T-cell (primary cell): Measurements from ENCODE around the gene SLC7A10. TPM values are rescaled to one million over a fixed set of nuclear protein-coding genes. Genes with fewer than 3 reads are reported as not detected.

ENCODE experiments used
- ATAC-seq, 4 experiments: fragments of 200-7000 bp in 3 of 4; fragments of 150-1000 bp in 1 of 4; cut with Tn5 transposase; replicated peaks in 1 of 4; 1 replicate in 3 of 4; 2 replicates in 1 of 4; pipeline ENCODE4 v1.10.0; 2021; ENCODE audit warnings: moderate library complexity in 3 of 4, mild to moderate bottlenecking in 2 of 4, moderate number of reproducible peaks in 1 of 4
- CTCF ChIA-PET, 2 donors: fragments of 300-600 bp; sonication (Branson Sonifier 250); formaldehyde crosslinking; loops; one replicate each; lab custom pipeline; 2022; ENCODE audit warnings: antibody characterized with exemption in 2 of 2; lab: Charles Lee
- POLR2A ChIA-PET, 2 donors: fragments of 300-600 bp; sonication (Branson Sonifier 250); formaldehyde crosslinking; loops; one replicate each; lab custom pipeline; 2022; ENCODE audit warnings: antibody characterized with exemption in 2 of 2; lab: Charles Lee
- DNase-seq, 35 experiments: peaks; one replicate each; pipeline versions ENCODE4 v3.0.0 to v3.0.0-alpha.2; 2013 to 2023
- H3K27ac ChIP-seq: one replicate; pipeline ENCODE4 v1.5.1; 2013; ENCODE audit warnings: low read length
- H3K27me3 ChIP-seq, 2 experiments: replicated peaks in 1 of 2; 1 replicate in 1 of 2; 2 replicates in 1 of 2; pipeline versions ENCODE4 v1.6.1 to v1.7.0; 2013; ENCODE audit warnings: low read length in 1 of 2, mixed read lengths in 1 of 2; ENCODE audit not compliant: control insufficient read depth in 2 of 2, insufficient read depth in 2 of 2; ENCODE audit errors: extremely low read depth in 1 of 2
- H3K36me3 ChIP-seq, 2 donors: 1 replicate in 1 of 2; 2 replicates in 1 of 2; pipeline versions ENCODE4 v1.6.1 to v1.7.0; 2013; ENCODE audit warnings: low read length in 1 of 2; ENCODE audit not compliant: control insufficient read depth in 2 of 2, insufficient read depth in 1 of 2; ENCODE audit errors: extremely low read depth in 1 of 2
- H3K4me1 ChIP-seq, 2 experiments: 1 replicate in 1 of 2; 2 replicates in 1 of 2; pipeline versions ENCODE4 v1.6.1 to v1.7.0; 2013; ENCODE audit warnings: low read length in 2 of 2, mixed read lengths in 1 of 2; ENCODE audit not compliant: insufficient read depth in 2 of 2, control insufficient read depth in 1 of 2; ENCODE audit errors: extremely low read depth in 1 of 2
- H3K4me3 ChIP-seq, 2 donors: 1 replicate in 1 of 2; 2 replicates in 1 of 2; pipeline versions ENCODE4 v1.5.1 to v1.7.0; 2013; ENCODE audit warnings: mild to moderate bottlenecking in 2 of 2, low read length in 1 of 2, moderate library complexity in 1 of 2; ENCODE audit not compliant: control insufficient read depth in 1 of 2; ENCODE audit errors: extremely low read depth in 1 of 2
- H3K9me3 ChIP-seq: 2 replicates; pipeline ENCODE4 v1.7.0; 2013
- H3K27ac Mint-ChIP-seq, 2 donors: one replicate each; pipeline ENCODE4 v1.8.0; 2020 to 2021; ENCODE audit warnings: mild to moderate bottlenecking in 2 of 2, mixed read lengths in 2 of 2
- H3K27me3 Mint-ChIP-seq, 2 donors: one replicate each; pipeline ENCODE4 v1.8.0; 2021 to 2022; ENCODE audit warnings: mixed read lengths in 2 of 2
- H3K36me3 Mint-ChIP-seq: one replicate; pipeline ENCODE4 v1.8.0; 2021; ENCODE audit warnings: mixed read lengths
- H3K4me1 Mint-ChIP-seq, 3 donors: one replicate each; pipeline ENCODE4 v1.8.0; 2020 to 2022; ENCODE audit warnings: mixed read lengths in 3 of 3, mild to moderate bottlenecking in 1 of 3
- H3K4me3 Mint-ChIP-seq, 3 donors: one replicate each; pipeline ENCODE4 v1.8.0; 2020 to 2022; ENCODE audit warnings: mild to moderate bottlenecking in 3 of 3, mixed read lengths in 3 of 3, moderate library complexity in 3 of 3
- H3K9me3 Mint-ChIP-seq, 3 donors: one replicate each; pipeline ENCODE4 v1.8.0; 2020 to 2022; ENCODE audit warnings: mixed read lengths in 3 of 3
- WGBS: methylation state at CpG from one replicate; pipeline ENCODE4 v1.1.5; 2013; ENCODE audit warnings: missing lambda C conversion rate; ENCODE audit not compliant: insufficient coverage; 5-methylcytosine and 5-hydroxymethylcytosine counted together
- total RNA-seq, 35 experiments: library from RNA in 6 of 35; stranded (reverse) in 6 of 35; fragments of 120-200 nt in 1 of 35; gene quantifications; one replicate each; pipeline versions ENCODE4 v1.2.1 to v1.2.4 and lab custom pipeline; 2013 to 2026

The SLC7A10 gene
- total RNA-seq, 5 donors from 2014 or later (not counting 1 experiment from before 2014, with no cell fraction given), result not detected

GRCh38 chr19:33250500-33250899 lies 24.9 kb upstream of the SLC7A10 start:
- H3K27me3 Mint-ChIP-seq, result peaks cover 0 to 5% of the 10 kb centered on the region in 2 donors
- peaks cover 0 to 6% of the 10 kb centered on the region in 2 experiments for H3K4me1 ChIP-seq
- 91% methylated on average over 1 of the region's 1 CpG for WGBS
- DNase-seq (no peak), ATAC-seq (no peak)
- no peaks in the 10 kb centered on the region for H3K36me3 ChIP-seq
- H3K4me1 Mint-ChIP-seq, result no peaks in the 10 kb centered on the region
- no peak overlapping the region for H3K4me3 Mint-ChIP-seq
- H3K9me3 Mint-ChIP-seq, result no peaks in the 10 kb centered on the region
- H3K27me3 ChIP-seq, result peaks cover 0 to 38% of the 10 kb centered on the region in 2 experiments
- no peaks in the 10 kb centered on the region for H3K36me3 Mint-ChIP-seq
- H3K27ac Mint-ChIP-seq, result no peak overlapping the region
- no peak overlapping the region for H3K4me3 ChIP-seq
- ChIA-PET CTCF (no interaction called here), POLR2A (no interaction called here)
- H3K9me3 ChIP-seq, result no peaks in the 10 kb centered on the region
- no peak overlapping the region for H3K27ac ChIP-seq

DNA sequence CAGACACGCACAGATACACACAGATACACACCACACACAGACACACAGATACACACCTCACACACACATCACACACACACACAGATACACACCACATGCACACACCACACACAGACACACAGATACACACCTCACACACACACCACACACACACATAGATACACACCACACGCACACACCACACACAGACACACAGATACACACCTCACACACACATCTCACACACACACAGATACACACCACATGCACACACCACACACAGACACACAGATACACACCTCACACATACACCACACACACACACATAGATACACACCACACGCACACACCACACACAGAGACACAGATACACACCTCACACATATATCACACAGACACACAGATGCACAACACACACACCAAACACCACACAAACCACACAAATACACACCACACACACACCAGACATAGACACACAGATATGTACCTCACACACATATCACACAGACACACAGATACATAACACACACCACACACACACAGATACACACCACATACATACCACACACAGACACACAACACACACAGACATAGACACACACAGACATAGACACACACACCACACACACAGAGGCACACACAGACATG lies 24.2 kb upstream of the SLC7A10 start:
- H3K27ac ChIP-seq, result no peak overlapping the region
- H3K9me3 Mint-ChIP-seq, result no peaks in the 10 kb centered on the region
- no peaks in the 10 kb centered on the region for H3K36me3 Mint-ChIP-seq
- ChIA-PET CTCF (no interaction called here), POLR2A (no interaction called here)
- WGBS, result 81% methylated on average over 3 of the region's 3 CpGs
- peaks cover 0 to 33% of the 10 kb centered on the region in 2 experiments for H3K27me3 ChIP-seq
- H3K27me3 Mint-ChIP-seq, result peaks cover 0 to 3% of the 10 kb centered on the region in 2 donors
- no peak overlapping the region for H3K4me3 Mint-ChIP-seq
- no peak overlapping the region for H3K4me3 ChIP-seq
- no peaks in the 10 kb centered on the region for H3K4me1 Mint-ChIP-seq
- no peak for DNase-seq
- no peak for ATAC-seq
- peaks cover 0 to 6% of the 10 kb centered on the region in 2 experiments for H3K4me1 ChIP-seq
- H3K36me3 ChIP-seq, result no peaks in the 10 kb centered on the region
- no peaks in the 10 kb centered on the region for H3K9me3 ChIP-seq
- no peak overlapping the region for H3K27ac Mint-ChIP-seq

- no peak overlapping the region for H3K4me3 Mint-ChIP-seq
- no peaks in the 10 kb centered on the region for H3K9me3 Mint-ChIP-seq
- no peaks in the 10 kb centered on the region for H3K9me3 ChIP-seq
- ChIA-PET CTCF (no interaction called here), POLR2A (no interaction called here)
- H3K4me3 ChIP-seq, result no peak overlapping the region
- H3K27me3 ChIP-seq, result peaks cover 0 to 32% of the 10 kb centered on the region in 2 experiments
- H3K27me3 Mint-ChIP-seq, result peaks cover 0 to 4% of the 10 kb centered on the region in 2 donors
- no peaks in the 10 kb centered on the region for H3K36me3 Mint-ChIP-seq
- ATAC-seq (no peak), DNase-seq (no peak)
- H3K27ac ChIP-seq, result no peak overlapping the region
- WGBS, result 27% methylated on average over 21 of the region's 28 CpGs
- H3K36me3 ChIP-seq, result no peaks in the 10 kb centered on the region
- no peaks in the 10 kb centered on the region for H3K4me1 Mint-ChIP-seq
- no peak overlapping the region for H3K27ac Mint-ChIP-seq
- H3K4me1 ChIP-seq, result peaks cover 0 to 6% of the 10 kb centered on the region in 2 experiments
Observed at GRCh38 chr19:33248954-33249613, 23.4 kb upstream of the SLC7A10 start.

DNA sequence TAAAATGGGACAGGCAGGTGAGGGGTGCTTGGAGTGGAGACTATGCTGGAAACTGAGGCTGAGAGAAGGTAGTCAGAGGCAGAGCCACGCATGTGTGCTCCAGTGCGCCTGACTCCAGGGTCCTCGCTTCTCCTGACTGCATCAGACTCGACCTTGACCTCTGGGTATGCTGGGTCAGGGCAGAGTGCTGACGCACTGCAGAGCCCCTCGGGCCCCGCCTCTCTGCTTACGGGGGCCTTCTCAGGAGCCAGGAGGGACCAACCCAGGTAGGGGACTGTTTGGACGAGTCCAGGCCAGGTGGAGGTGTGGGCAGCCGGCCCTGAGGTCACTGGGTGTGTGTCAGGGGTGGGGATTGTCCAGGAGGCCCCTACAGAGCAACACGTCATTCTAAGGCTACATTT lies 22.9 kb upstream of the SLC7A10 start:
- ChIA-PET CTCF (interaction anchor here in 1 of 2 donors (0.5 kb wide), 1 partner anchor 96 kb away, joined by 3 read pairs; no protein-coding TSS in a partner anchor), POLR2A (no interaction called here)
- Mint-ChIP-seq H3K27ac (no peak overlapping the region), H3K36me3 (no peaks in the 10 kb centered on the region), H3K4me3 (no peak overlapping the region), H3K27me3 (peaks cover 0 to 4% of the 10 kb centered on the region in 2 donors), H3K4me1 (no peaks in the 10 kb centered on the region), H3K9me3 (no peaks in the 10 kb centered on the region)
- Histone ChIP-seq H3K27ac (no peak overlapping the region), H3K27me3 (peaks cover 0 to 30% of the 10 kb centered on the region in 2 experiments), H3K4me1 (peaks cover 0 to 6% of the 10 kb centered on the region in 2 experiments), H3K4me3 (no peak overlapping the region), H3K9me3 (no peaks in the 10 kb centered on the region), H3K36me3 (no peaks in the 10 kb centered on the region)
- DNase-seq (no peak), ATAC-seq (no peak)
- 81% methylated on average over 8 of the region's 11 CpGs for WGBS

- no peaks in the 10 kb centered on the region for H3K4me1 Mint-ChIP-seq
- H3K27me3 Mint-ChIP-seq, result peaks cover 0 to 4% of the 10 kb centered on the region in 2 donors
- H3K27ac Mint-ChIP-seq, result no peak overlapping the region
- 88% methylated on average over 7 of the region's 8 CpGs for WGBS
- H3K27ac ChIP-seq, result no peak overlapping the region
- no peaks in the 10 kb centered on the region for H3K36me3 Mint-ChIP-seq
- ChIA-PET POLR2A (no interaction called here), CTCF (interaction anchor here in 1 of 2 donors (0.5 kb wide), 1 partner anchor 95 kb away, joined by 3 read pairs; no protein-coding TSS in a partner anchor)
- peaks cover 0 to 6% of the 10 kb centered on the region in 2 experiments for H3K4me1 ChIP-seq
- no peaks in the 10 kb centered on the region for H3K9me3 Mint-ChIP-seq
- H3K36me3 ChIP-seq, result no peaks in the 10 kb centered on the region
- ATAC-seq (no peak), DNase-seq (no peak)
- peaks cover 0 to 30% of the 10 kb centered on the region in 2 experiments for H3K27me3 ChIP-seq
- H3K9me3 ChIP-seq, result no peaks in the 10 kb centered on the region
- no peak overlapping the region for H3K4me3 ChIP-seq
- H3K4me3 Mint-ChIP-seq, result no peak overlapping the region
Observed at GRCh38 chr19:33248104-33248503, 22.5 kb upstream of the SLC7A10 start.

DNA sequence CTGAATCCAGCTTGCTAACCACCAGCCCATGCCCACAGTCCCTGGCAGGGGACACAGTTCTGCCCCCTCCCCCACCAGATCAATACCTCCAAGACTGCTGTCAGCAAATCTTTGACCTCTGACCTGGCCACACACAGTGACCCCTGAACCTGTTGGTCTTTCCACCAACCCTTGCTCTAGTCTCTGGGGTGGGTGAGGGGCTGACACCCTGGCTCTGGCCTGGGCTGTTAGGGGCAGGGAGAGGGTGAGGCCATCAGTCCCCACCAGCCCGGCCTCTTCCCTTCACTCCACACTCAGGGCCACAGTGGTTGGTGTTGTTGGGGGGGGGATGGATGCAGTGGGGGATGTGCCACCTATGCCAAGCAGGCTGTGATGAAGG lies 21.8 kb upstream of the SLC7A10 start:
- Mint-ChIP-seq H3K4me1 (no peaks in the 10 kb centered on the region), H3K27me3 (peaks cover 4 to 6% of the 10 kb centered on the region in 2 donors), H3K9me3 (no peaks in the 10 kb centered on the region), H3K27ac (no peak overlapping the region), H3K36me3 (no peaks in the 10 kb centered on the region), H3K4me3 (no peak overlapping the region)
- H3K27ac ChIP-seq, result no peak overlapping the region
- POLR2A ChIA-PET, result no interaction called here
- H3K9me3 ChIP-seq, result no peaks in the 10 kb centered on the region
- H3K4me1 ChIP-seq, result peaks cover 0 to 6% of the 10 kb centered on the region in 2 experiments
- no peak for ATAC-seq
- DNase-seq, result no peak
- no CpG with 5 or more reads among the region's 1 CpG for WGBS
- peaks cover 0 to 24% of the 10 kb centered on the region in 2 experiments for H3K27me3 ChIP-seq
- CTCF ChIA-PET, result no interaction called here
- no peaks in the 10 kb centered on the region for H3K36me3 ChIP-seq
- H3K4me3 ChIP-seq, result no peak overlapping the region
